Right ventricle myocardium inferior (tissue), 1 donor: ENCODE data around the gene SMARCAD1. TPM values are rescaled to one million over a fixed set of nuclear protein-coding genes. Genes with fewer than 3 reads are reported as not detected.
"Not testable (repeated sequence)": the region's sequence is repeated elsewhere in the genome, so short reads cannot be mapped to it uniquely, and the experiment has no call there.

ENCODE experiments used
- ATAC-seq: fragments of 200-7000 bp; cut with Tn5 transposase; one replicate; pipeline ENCODE4 v1.9.1; 2020; ENCODE audit warnings: mild to moderate bottlenecking, moderate library complexity
- DNase-seq: peaks from one replicate; pipeline ENCODE4 v3.0.0; 2021; ENCODE audit errors: missing footprints
- intact Hi-C: fragments of 100-400 bp; cut with DNase I; formaldehyde crosslinking; loops from one replicate; pipeline ENCODE4 v1.11.0; 2022
- total RNA-seq: library from RNA; stranded (reverse); fragmentation: NEBNext Ultra II Directional; extraction: Animal tissue kit (Norgen Biotek cat#: 25700); gene quantifications from one replicate; pipeline ENCODE4 v1.2.1, GENCODE V29; 2021
- donor health status: DM: no; HTN: yes; CAD: no; lungs with severe emphysema.

SMARCAD1 gene
- total RNA-seq, 1 donor from 2014 or later: 9.2 TPM

GRCh38 chr4:94333866-94334265 lies 126.2 kb downstream of the SMARCAD1 start:
- intact Hi-C loops: loop anchor here (5.0 to 10.0 kb wide), 2 partner anchors 61 to 398 kb away; no protein-coding TSS in a partner anchor
- no peak for ATAC-seq
- no peak for DNase-seq

- no peak for DNase-seq
- ATAC-seq: no peak
- intact Hi-C loops: loop anchor here (5.0 to 10.0 kb wide), 2 partner anchors 60 to 398 kb away; no protein-coding TSS in a partner anchor
Measured at GRCh38 chr4:94334476-94334875, 126.8 kb downstream of the SMARCAD1 start.

GRCh38 chr4:94334962-94335361 lies 127.3 kb downstream of the SMARCAD1 start:
- intact Hi-C loops: loop anchor here (5.0 to 10.0 kb wide), 2 partner anchors 60 to 397 kb away; no protein-coding TSS in a partner anchor
- ATAC-seq (peak; percentile 74), DNase-seq (no peak)

- ATAC-seq (no peak), DNase-seq (no peak)
Measured at GRCh38 chr4:94336303-94336702, 128.6 kb downstream of the SMARCAD1 start.

GRCh38 chr4:94336791-94337190 lies 129.1 kb downstream of the SMARCAD1 start:
- DNase-seq, ATAC-seq: not testable (repeated sequence)
- intact Hi-C loops: loop anchor here (10.0 kb wide), 1 partner anchor 58 kb away; no protein-coding TSS in a partner anchor

More at GRCh38 chr4:94336303-94336702, 128.6 kb downstream of the SMARCAD1 start:
- intact Hi-C loops: loop anchor here (10.0 kb wide), 1 partner anchor 58 kb away; no protein-coding TSS in a partner anchor

- ATAC-seq (no peak), DNase-seq (no peak)
- intact Hi-C loops: loop anchor here (10.0 kb wide), 1 partner anchor 56 kb away; no protein-coding TSS in a partner anchor
Measured at GRCh38 chr4:94338681-94339351, 131.2 kb downstream of the SMARCAD1 start.

GRCh38 chr4:94339779-94340178 lies 132.1 kb downstream of the SMARCAD1 start:
- intact Hi-C loops: loop anchor here (10.0 kb wide), 1 partner anchor 55 kb away; no protein-coding TSS in a partner anchor
- no peak for ATAC-seq
- no peak for DNase-seq

Other genes starting within 250 kb of the SMARCAD1 start
- gene HPGDS, start 135.0 kb downstream of the SMARCAD1 start, total RNA-seq: 3.1 TPM
- 1,145 TPM for gene PDLIM5, start 244.1 kb downstream of the SMARCAD1 start, total RNA-seq